GM23248 (cell line): ENCODE results near the gene VPREB1. TPM values are rescaled to one million over a fixed set of nuclear protein-coding genes. Genes with fewer than 3 reads are reported as not detected.

Experiments
- DNase-seq: peaks from one replicate; pipeline ENCODE4 v3.0.0-alpha.2; 2015
- H2AFZ ChIP-seq: fragments of 200-600 bp; sonication (generic); 2 replicates; pipeline ENCODE4 v1.6.1; 2016; ENCODE audit warnings: antibody characterized with exemption
- H3F3A ChIP-seq: fragments of 200-600 bp; sonication (generic); 2 replicates; pipeline ENCODE4 v1.6.1; 2016; ENCODE audit warnings: mild to moderate bottlenecking, antibody characterized with exemption, mixed run types; ENCODE audit not compliant: insufficient read depth
- H3K27ac ChIP-seq: fragments of 200-600 bp; sonication (generic); 2 replicates; pipeline ENCODE4 v1.5.1; 2016; ENCODE audit warnings: mild to moderate bottlenecking
- H3K27me3 ChIP-seq: fragments of 200-600 bp; sonication (generic); replicated peaks from 2 replicates; pipeline ENCODE4 v1.6.1; 2016; ENCODE audit warnings: mild to moderate bottlenecking; ENCODE audit not compliant: insufficient read depth
- H3K36me3 ChIP-seq: fragments of 200-600 bp; sonication (generic); 2 replicates; pipeline ENCODE4 v1.6.1; 2016; ENCODE audit warnings: low read depth, mild to moderate bottlenecking
- H3K4me1 ChIP-seq: fragments of 200-600 bp; sonication (generic); 2 replicates; pipeline ENCODE4 v1.6.1; 2016; ENCODE audit warnings: mild to moderate bottlenecking; ENCODE audit not compliant: insufficient read depth
- H3K4me2 ChIP-seq: fragments of 200-600 bp; sonication (generic); one replicate; pipeline ENCODE4 v1.6.1; 2016; ENCODE audit warnings: mild to moderate bottlenecking; ENCODE audit not compliant: unreplicated experiment
- H3K4me3 ChIP-seq: fragments of 200-600 bp; sonication (generic); 2 replicates; pipeline ENCODE4 v1.5.1; 2016; ENCODE audit warnings: mild to moderate bottlenecking
- H3K79me2 ChIP-seq: fragments of 200-600 bp; sonication (generic); 2 replicates; pipeline ENCODE4 v1.6.1; 2016; ENCODE audit warnings: mild to moderate bottlenecking; ENCODE audit not compliant: insufficient read depth
- H3K9ac ChIP-seq: fragments of 200-600 bp; sonication (generic); 2 replicates; pipeline ENCODE4 v1.6.1; 2016; ENCODE audit warnings: mild to moderate bottlenecking
- H3K9me2 ChIP-seq: fragments of 200-600 bp; sonication (generic); 2 replicates; pipeline ENCODE4 v1.6.1; 2016; ENCODE audit warnings: mixed run types, mild to moderate bottlenecking, moderate library complexity; ENCODE audit not compliant: insufficient read depth
- H3K9me3 ChIP-seq: fragments of 200-600 bp; sonication (generic); one replicate; pipeline ENCODE4 v1.6.1; 2017; ENCODE audit warnings: low read depth
- H4K20me1 ChIP-seq: fragments of 200-600 bp; sonication (generic); 2 replicates; pipeline ENCODE4 v1.6.0; 2016; ENCODE audit not compliant: insufficient read depth
- EZH2 ChIP-seq: fragments of 200-600 bp; sonication (generic); IDR thresholded peaks from 2 replicates; pipeline ENCODE4 v1.6.1; 2018; ENCODE audit warnings: antibody characterized with exemption, mild to moderate bottlenecking; ENCODE audit not compliant: insufficient read depth, poor library complexity, severe bottlenecking
- EZH2phosphoT487 ChIP-seq: fragments of 200-600 bp; sonication (generic); IDR thresholded peaks from 2 replicates; pipeline ENCODE4 v1.6.1; 2018; ENCODE audit warnings: antibody characterized with exemption, moderate library complexity, mild to moderate bottlenecking, low read depth; ENCODE audit not compliant: insufficient read depth
- WGBS, 2 experiments: methylation state at CpG; one replicate each; pipeline ENCODE4 v1.1.6; 2015 to 2017; ENCODE audit warnings: low lambda C conversion rate in 2 of 2, low coverage in 1 of 2; ENCODE audit errors: missing lambda C conversion rate in 2 of 2; 5-methylcytosine and 5-hydroxymethylcytosine counted together
- in situ Hi-C: fragments of 300-500 bp; cut with MboI; formaldehyde crosslinking; loops from 2 replicates; pipeline ENCODE4 v1.15.0; 2020
- polyA plus RNA-seq: library from polyadenylated mRNA; unstranded; fragments of >200 nt; fragmentation: Nextera tagmentation; extraction: Ambion mirVana; gene quantifications from 2 replicates; pipeline ENCODE4 v1.2.1, GENCODE V29; 2016
- total RNA-seq: library from RNA; depleted of rRNA; stranded (reverse); fragments of >200 nt; shearing (Covaris generic); gene quantifications from 2 replicates; pipeline ENCODE4 v1.2.3, GENCODE V29; 2014

Gene VPREB1
- total and polyA plus RNA-seq, 2 experiments from 2014 or later: not detected

DNA sequence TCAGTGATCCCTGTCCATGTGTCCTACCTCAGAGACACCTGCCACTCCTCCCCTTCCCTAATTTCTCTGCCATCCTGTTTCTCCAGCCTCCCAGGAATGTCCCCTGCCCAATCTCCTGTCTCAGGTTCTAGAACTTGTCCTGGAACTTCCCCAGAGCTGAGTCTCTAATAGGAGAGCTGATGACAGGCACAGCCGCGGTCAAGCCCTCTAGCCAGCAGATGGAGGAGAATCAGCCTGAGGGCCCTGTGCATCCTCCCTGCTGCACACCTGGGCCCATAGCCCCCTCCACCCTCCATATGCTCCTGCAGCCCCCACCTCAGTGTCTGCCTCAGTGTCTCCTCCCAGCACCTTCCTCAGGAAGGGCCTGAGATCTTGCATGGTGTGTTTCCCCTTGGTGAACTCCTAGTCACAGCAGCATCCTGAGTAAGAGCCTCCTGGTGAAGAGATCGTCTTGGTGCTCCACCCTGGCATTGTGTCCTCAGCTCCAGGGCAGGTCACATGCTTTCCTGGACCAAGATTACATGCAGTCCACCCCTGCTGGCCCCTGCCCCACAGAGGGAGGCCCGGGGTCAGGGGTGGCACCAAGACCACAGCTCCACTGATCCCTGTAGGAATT is 43.9 kb upstream of the VPREB1 start:
- no peak for DNase-seq
- H3K27me3 ChIP-seq: peaks cover 56% of the 10 kb centered on the region
- no peak for TF ChIP-seq EZH2phosphoT487
- no peaks in the 10 kb centered on the region for H3K36me3 ChIP-seq
- no peak overlapping the region for H3K9ac ChIP-seq
- no peaks in the 10 kb centered on the region for H3K79me2 ChIP-seq
- H3K27ac ChIP-seq: no peak overlapping the region
- 51 to 53% methylated on average over 4 of the region's 4 CpGs for WGBS, 2 experiments
- no peaks in the 10 kb centered on the region for H4K20me1 ChIP-seq
- no peak overlapping the region for H3K4me2 ChIP-seq
- H3K9me2 ChIP-seq: no peaks in the 10 kb centered on the region
- H2AFZ ChIP-seq: no peak overlapping the region
- in situ Hi-C loops: loop anchor here (10.0 kb wide), 1 partner anchor 56 kb away; no protein-coding TSS in a partner anchor
- no peaks in the 10 kb centered on the region for H3F3A ChIP-seq
- no peaks in the 10 kb centered on the region for H3K9me3 ChIP-seq
- no peaks in the 10 kb centered on the region for H3K4me1 ChIP-seq
- no peak overlapping the region for H3K4me3 ChIP-seq

DNA sequence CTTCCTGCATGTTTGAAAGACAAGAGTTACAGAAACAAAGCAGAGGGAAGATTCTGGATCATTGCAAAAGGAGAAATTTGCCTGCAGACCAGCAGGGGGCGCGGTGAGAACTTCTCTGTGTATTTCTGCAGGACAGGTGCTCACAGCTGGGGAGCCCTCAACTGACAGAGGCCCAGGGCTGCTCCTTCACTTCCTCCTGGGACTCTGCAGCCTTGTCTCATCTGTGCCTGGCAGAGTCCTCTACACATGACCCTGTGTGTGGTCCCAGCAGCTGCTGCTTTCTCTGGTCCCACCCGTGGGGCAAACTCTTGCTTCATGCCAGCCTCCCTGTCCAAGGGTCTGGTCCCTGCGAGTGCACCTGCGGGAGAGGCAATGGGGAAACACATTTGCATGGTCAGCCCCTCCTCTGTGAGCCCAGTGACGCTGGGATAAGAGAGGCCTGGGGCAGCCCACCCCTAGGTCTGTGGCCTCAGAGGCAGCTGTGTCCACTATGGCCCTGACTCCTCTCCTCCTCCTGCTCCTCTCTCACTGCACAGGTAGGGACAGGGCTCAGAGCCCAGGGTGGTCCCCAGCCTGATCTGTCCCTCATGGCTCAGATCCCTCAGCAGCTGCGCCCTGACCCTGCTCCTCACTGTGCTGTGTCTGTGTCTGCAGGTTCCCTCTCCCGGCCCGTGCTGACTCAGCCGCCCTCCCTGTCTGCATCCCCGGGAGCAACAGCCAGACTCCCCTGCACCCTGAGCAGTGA is 43.2 kb upstream of the VPREB1 start:
- no peak overlapping the region for H3K9ac ChIP-seq
- no peaks in the 10 kb centered on the region for H4K20me1 ChIP-seq
- no peak overlapping the region for H3K27ac ChIP-seq
- H3K9me3 ChIP-seq: no peaks in the 10 kb centered on the region
- no peaks in the 10 kb centered on the region for H3F3A ChIP-seq
- WGBS, 2 experiments: 41 to 51% methylated on average over 9 to 11 of the region's 11 CpGs
- H3K4me3 ChIP-seq: no peak overlapping the region
- in situ Hi-C loops: loop anchor here (10.0 kb wide), 1 partner anchor 57 kb away; no protein-coding TSS in a partner anchor
- no peak overlapping the region for H3K4me2 ChIP-seq
- H3K36me3 ChIP-seq: no peaks in the 10 kb centered on the region
- no peaks in the 10 kb centered on the region for H3K4me1 ChIP-seq
- no peaks in the 10 kb centered on the region for H3K79me2 ChIP-seq
- H3K27me3 ChIP-seq: peaks cover 54% of the 10 kb centered on the region
- H3K9me2 ChIP-seq: no peaks in the 10 kb centered on the region
- H2AFZ ChIP-seq: no peak overlapping the region
- peak; percentile 46 for DNase-seq
- TF ChIP-seq EZH2phosphoT487 (no peak), EZH2 (no peak)

- H2AFZ ChIP-seq: no peak overlapping the region
- H3K36me3 ChIP-seq: no peaks in the 10 kb centered on the region
- no peaks in the 10 kb centered on the region for H3F3A ChIP-seq
- H3K27me3 ChIP-seq: peaks cover 52% of the 10 kb centered on the region
- no peaks in the 10 kb centered on the region for H3K9me3 ChIP-seq
- no peak for TF ChIP-seq EZH2
- no peak for TF ChIP-seq EZH2phosphoT487
- WGBS, 2 experiments: 25 to 28% methylated on average over 6 of the region's 6 CpGs
- no peaks in the 10 kb centered on the region for H3K9me2 ChIP-seq
- no peak overlapping the region for H3K9ac ChIP-seq
- H3K27ac ChIP-seq: no peak overlapping the region
- H3K4me2 ChIP-seq: no peak overlapping the region
- no peaks in the 10 kb centered on the region for H3K4me1 ChIP-seq
- H3K4me3 ChIP-seq: no peak overlapping the region
- H4K20me1 ChIP-seq: no peaks in the 10 kb centered on the region
- H3K79me2 ChIP-seq: no peaks in the 10 kb centered on the region
- in situ Hi-C loops: loop anchor here (10.0 kb wide), 1 partner anchor 57 kb away; no protein-coding TSS in a partner anchor
- no peak for DNase-seq
These were observed 42.6 kb upstream of the VPREB1 start for GRCh38 chr22:22201930-22202343.

GRCh38 chr22:22203048-22203971 is 41.3 kb upstream of the VPREB1 start:
- Histone ChIP-seq H3K9ac (no peak overlapping the region), H3K36me3 (no peaks in the 10 kb centered on the region), H3K79me2 (no peaks in the 10 kb centered on the region), H3F3A (no peaks in the 10 kb centered on the region), H3K27me3 (peaks cover 40% of the 10 kb centered on the region), H3K4me2 (no peak overlapping the region), H2AFZ (no peak overlapping the region), H4K20me1 (no peaks in the 10 kb centered on the region), H3K4me1 (no peaks in the 10 kb centered on the region), H3K27ac (no peak overlapping the region), H3K9me3 (no peaks in the 10 kb centered on the region), H3K4me3 (no peak overlapping the region), H3K9me2 (no peaks in the 10 kb centered on the region)
- in situ Hi-C loops: loop anchor here (10.0 kb wide), 1 partner anchor 59 kb away; no protein-coding TSS in a partner anchor
- no peak for DNase-seq
- TF ChIP-seq EZH2 (no peak), EZH2phosphoT487 (no peak)
- 52 to 58% methylated on average over 39 of the region's 39 CpGs for WGBS, 2 experiments
